Left lung (tissue), 10 donors: ENCODE data around the gene LAMC3. TPM values are rescaled to one million over a fixed set of nuclear protein-coding genes. Genes with fewer than 3 reads are reported as not detected.
A peak's percentile ranks its signal among the peaks of the same experiment; 100 is the strongest.

ENCODE experiments used
- ATAC-seq: fragments of 200-7000 bp; cut with Tn5 transposase; one replicate; pipeline ENCODE4 v1.9.1; 2020; ENCODE audit warnings: moderate library complexity
- DNase-seq, 4 donors: peaks; one replicate each; pipeline ENCODE4 v3.0.0-alpha.2; 2013 to 2020
- H3K27ac ChIP-seq, 2 donors: fragments of 200-600 bp; sonication (generic) in 1 of 2; one replicate each; pipeline versions ENCODE4 v1.5.0 to v1.8.0; 2020 to 2021
- H3K27me3 ChIP-seq, 2 donors: fragments of 200-600 bp; sonication (generic) in 1 of 2; one replicate each; pipeline versions ENCODE4 v1.5.0 to v1.8.0; 2020 to 2021
- H3K36me3 ChIP-seq, 2 donors: fragments of 200-600 bp; sonication (generic) in 1 of 2; one replicate each; pipeline versions ENCODE4 v1.5.0 to v1.8.0; 2020 to 2021
- H3K4me1 ChIP-seq, 2 donors: fragments of 200-600 bp; one replicate each; pipeline ENCODE4 v1.8.0; 2021
- H3K4me3 ChIP-seq, 2 donors: fragments of 200-600 bp; sonication (generic) in 1 of 2; one replicate each; pipeline versions ENCODE4 v1.5.0 to v1.8.0; 2020 to 2021; ENCODE audit warnings: mild to moderate bottlenecking in 1 of 2
- H3K9me3 ChIP-seq, 2 donors: fragments of 200-600 bp; sonication (generic) in 1 of 2; one replicate each; pipeline versions ENCODE4 v1.5.0 to v1.8.0; 2020 to 2021
- intact Hi-C, 2 donors: fragments of 100-400 bp; cut with DNase I; formaldehyde crosslinking; loops; one replicate each; pipeline versions ENCODE4 v1.11.2 to v1.14.2; 2022
- polyA plus RNA-seq, 6 donors: library from polyadenylated mRNA; unstranded; fragments of 120-200 nt; gene quantifications; one replicate each; pipeline ENCODE4 v1.2.1, GENCODE V29; 2013; ENCODE audit not compliant: insufficient read length in 6 of 6
- total RNA-seq, 2 donors: library from RNA; stranded (reverse); fragmentation: NEBNext Ultra II Directional; extraction: Animal tissue kit (Norgen Biotek cat#: 25700); gene quantifications; one replicate each; pipeline ENCODE4 v1.2.1, GENCODE V29; 2021
- TF ChIP-seq, protein P1 (sequence below), 2 donors: fragments of 200-600 bp; sonication (generic) in 1 of 2; IDR thresholded peaks; one replicate each; pipeline versions ENCODE4 v1.5.0 to v1.8.0; 2021; ENCODE audit warnings: antibody characterized with exemption in 2 of 2
- donor health status: DM: no; HTN: yes; CAD: no.
- donor health status: DM: no; HTN: no; CAD: no.

Gene LAMC3
- total and polyA plus RNA-seq, 8 donors: 9.2 to 25.5 (median 14.3) TPM

GRCh38 chr9:131028221-131028884, 19.4 kb downstream of the LAMC3 start:
- H3K27me3 ChIP-seq: peaks cover 0 to 19% of the 10 kb centered on the region in 2 donors
- DNase-seq: peak in 2 of 4 donors; percentile 39 to 41
- intact Hi-C loops: no loop called here
- H3K36me3 ChIP-seq: no peaks in the 10 kb centered on the region
- no peaks in the 10 kb centered on the region for H3K9me3 ChIP-seq
- H3K4me1 ChIP-seq: no peaks in the 10 kb centered on the region
- H3K27ac ChIP-seq: no peak overlapping the region
- H3K4me3 ChIP-seq: no peak overlapping the region
- TF ChIP-seq, protein P1, sequence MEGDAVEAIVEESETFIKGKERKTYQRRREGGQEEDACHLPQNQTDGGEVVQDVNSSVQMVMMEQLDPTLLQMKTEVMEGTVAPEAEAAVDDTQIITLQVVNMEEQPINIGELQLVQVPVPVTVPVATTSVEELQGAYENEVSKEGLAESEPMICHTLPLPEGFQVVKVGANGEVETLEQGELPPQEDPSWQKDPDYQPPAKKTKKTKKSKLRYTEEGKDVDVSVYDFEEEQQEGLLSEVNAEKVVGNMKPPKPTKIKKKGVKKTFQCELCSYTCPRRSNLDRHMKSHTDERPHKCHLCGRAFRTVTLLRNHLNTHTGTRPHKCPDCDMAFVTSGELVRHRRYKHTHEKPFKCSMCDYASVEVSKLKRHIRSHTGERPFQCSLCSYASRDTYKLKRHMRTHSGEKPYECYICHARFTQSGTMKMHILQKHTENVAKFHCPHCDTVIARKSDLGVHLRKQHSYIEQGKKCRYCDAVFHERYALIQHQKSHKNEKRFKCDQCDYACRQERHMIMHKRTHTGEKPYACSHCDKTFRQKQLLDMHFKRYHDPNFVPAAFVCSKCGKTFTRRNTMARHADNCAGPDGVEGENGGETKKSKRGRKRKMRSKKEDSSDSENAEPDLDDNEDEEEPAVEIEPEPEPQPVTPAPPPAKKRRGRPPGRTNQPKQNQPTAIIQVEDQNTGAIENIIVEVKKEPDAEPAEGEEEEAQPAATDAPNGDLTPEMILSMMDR (IDR thresholded peaks at IDR 0.05): no peak
- ATAC-seq: no peak

GRCh38 chr9:131028931-131029573, 20.1 kb downstream of the LAMC3 start:
- ATAC-seq (no peak), DNase-seq (peak in 1 of 4 donors; percentile 38)
- H3K4me1 ChIP-seq: no peaks in the 10 kb centered on the region
- peaks cover 0 to 26% of the 10 kb centered on the region in 2 donors for H3K27me3 ChIP-seq
- no peaks in the 10 kb centered on the region for H3K36me3 ChIP-seq
- no peaks in the 10 kb centered on the region for H3K9me3 ChIP-seq
- no peak overlapping the region for H3K27ac ChIP-seq
- H3K4me3 ChIP-seq: no peak overlapping the region
- intact Hi-C loops: no loop called here
- TF ChIP-seq, protein P1 (IDR thresholded peaks at IDR 0.05): no peak

- DNase-seq (peak in 1 of 4 donors; percentile 8), ATAC-seq (no peak)
- intact Hi-C loops: no loop called here
- H3K27me3 ChIP-seq: peaks cover 0 to 28% of the 10 kb centered on the region in 2 donors
- no peaks in the 10 kb centered on the region for H3K36me3 ChIP-seq
- H3K9me3 ChIP-seq: no peaks in the 10 kb centered on the region
- no peaks in the 10 kb centered on the region for H3K4me1 ChIP-seq
- H3K4me3 ChIP-seq: no peak overlapping the region
- TF ChIP-seq, protein P1 (IDR thresholded peaks at IDR 0.05): no peak
- H3K27ac ChIP-seq: no peak overlapping the region
Observed at GRCh38 chr9:131029574-131029952, 20.6 kb downstream of the LAMC3 start.

- intact Hi-C loops: no loop called here
- H3K9me3 ChIP-seq: no peaks in the 10 kb centered on the region
- ATAC-seq (no peak), DNase-seq (peak in 1 of 4 donors; percentile 41)
- H3K27me3 ChIP-seq: peaks cover 0 to 22% of the 10 kb centered on the region in 2 donors
- H3K4me3 ChIP-seq: no peak overlapping the region
- no peaks in the 10 kb centered on the region for H3K4me1 ChIP-seq
- no peaks in the 10 kb centered on the region for H3K36me3 ChIP-seq
- TF ChIP-seq, protein P1 (IDR thresholded peaks at IDR 0.05): no peak
- H3K27ac ChIP-seq: no peak overlapping the region
Observed at GRCh38 chr9:131030239-131031004, 21.4 kb downstream of the LAMC3 start.
